AG09309 (cell line): ENCODE data around the gene NPHP1.
A peak's percentile ranks its signal among the peaks of the same experiment; 100 is the strongest.
"Not testable (repeated sequence)": the region's sequence is repeated elsewhere in the genome, so short reads cannot be mapped to it uniquely, and the experiment has no call there.

ENCODE experiments used
- DNase-seq: peaks from one replicate; pipeline ENCODE4 v3.0.0-alpha.2; 2010; ENCODE audit warnings: low read depth
- H3K4me3 ChIP-seq: 2 replicates; pipeline ENCODE4 v1.5.1; 2011; ENCODE audit warnings: mild to moderate bottlenecking, low read depth, low read length, moderate library complexity; ENCODE audit not compliant: control insufficient read depth
- TF ChIP-seq, protein P1 (sequence below): IDR thresholded peaks from 2 replicates; pipeline ENCODE4 v1.5.1; 2011; ENCODE audit warnings: mild to moderate bottlenecking, low read depth, low read length, inconsistent platforms; ENCODE audit not compliant: insufficient read depth, control insufficient read depth; ENCODE audit errors: missing control alignments

Gene NPHP1

GRCh38 chr2:110101280-110101844 lies 103.5 kb downstream of the NPHP1 start:
- no peak overlapping the region for H3K4me3 ChIP-seq
- TF ChIP-seq, protein P1, sequence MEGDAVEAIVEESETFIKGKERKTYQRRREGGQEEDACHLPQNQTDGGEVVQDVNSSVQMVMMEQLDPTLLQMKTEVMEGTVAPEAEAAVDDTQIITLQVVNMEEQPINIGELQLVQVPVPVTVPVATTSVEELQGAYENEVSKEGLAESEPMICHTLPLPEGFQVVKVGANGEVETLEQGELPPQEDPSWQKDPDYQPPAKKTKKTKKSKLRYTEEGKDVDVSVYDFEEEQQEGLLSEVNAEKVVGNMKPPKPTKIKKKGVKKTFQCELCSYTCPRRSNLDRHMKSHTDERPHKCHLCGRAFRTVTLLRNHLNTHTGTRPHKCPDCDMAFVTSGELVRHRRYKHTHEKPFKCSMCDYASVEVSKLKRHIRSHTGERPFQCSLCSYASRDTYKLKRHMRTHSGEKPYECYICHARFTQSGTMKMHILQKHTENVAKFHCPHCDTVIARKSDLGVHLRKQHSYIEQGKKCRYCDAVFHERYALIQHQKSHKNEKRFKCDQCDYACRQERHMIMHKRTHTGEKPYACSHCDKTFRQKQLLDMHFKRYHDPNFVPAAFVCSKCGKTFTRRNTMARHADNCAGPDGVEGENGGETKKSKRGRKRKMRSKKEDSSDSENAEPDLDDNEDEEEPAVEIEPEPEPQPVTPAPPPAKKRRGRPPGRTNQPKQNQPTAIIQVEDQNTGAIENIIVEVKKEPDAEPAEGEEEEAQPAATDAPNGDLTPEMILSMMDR, result no peak
- DNase-seq, result peak; percentile 100

DNA sequence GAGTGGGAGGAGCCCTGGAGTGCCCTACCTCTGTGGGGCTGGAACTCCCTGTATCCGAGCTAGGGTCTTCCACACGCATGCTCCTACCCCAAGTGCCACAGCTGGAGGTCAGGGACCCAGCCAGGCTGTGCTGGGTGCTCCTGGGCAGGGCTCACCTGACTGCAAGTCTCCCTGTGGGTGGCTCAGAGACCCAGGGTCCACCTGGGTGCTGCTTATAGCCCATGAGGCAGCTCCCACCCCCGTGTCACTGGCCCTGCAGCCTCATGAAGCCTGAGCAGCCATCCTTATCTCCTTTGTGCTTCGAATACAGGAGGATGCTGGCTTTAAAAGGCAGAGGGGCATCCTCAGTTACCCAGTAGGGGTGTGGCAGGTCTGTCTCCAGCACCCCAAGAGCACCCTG lies 103.9 kb downstream of the NPHP1 start:
- DNase-seq, H3K4me3 ChIP-seq: not testable (repeated sequence)

DNA sequence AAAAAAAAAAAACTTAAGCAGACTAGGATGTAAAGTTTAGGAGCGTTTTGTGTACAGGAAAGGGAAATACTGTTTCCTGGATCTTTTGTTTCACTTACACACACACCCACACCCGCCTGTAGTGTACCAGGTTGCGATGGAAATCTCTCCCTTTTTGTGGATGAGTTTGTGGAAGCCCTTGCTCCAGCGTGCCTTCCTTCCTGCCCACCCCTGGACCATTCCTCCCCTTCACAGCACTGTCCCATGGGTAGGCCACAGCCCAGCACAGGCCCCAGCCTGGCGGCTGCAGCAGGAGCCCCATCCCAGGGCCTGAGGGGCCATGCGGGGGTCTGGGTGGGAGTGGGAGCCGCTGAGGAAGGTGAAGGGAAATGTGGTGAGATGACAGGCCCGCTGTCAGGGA lies 104.3 kb downstream of the NPHP1 start:
- DNase-seq, result no peak
- H3K4me3 ChIP-seq, result no peak overlapping the region
- TF ChIP-seq, protein P1, result no peak

GRCh38 chr2:110099471-110100225 lies 105.2 kb downstream of the NPHP1 start:
- DNase-seq, result no peak
- TF ChIP-seq, protein P1, result no peak
- H3K4me3 ChIP-seq, result no peak overlapping the region

GRCh38 chr2:110099038-110099425 lies 105.8 kb downstream of the NPHP1 start:
- no peak overlapping the region for H3K4me3 ChIP-seq
- DNase-seq, result no peak
- TF ChIP-seq, protein P1, result no peak

- TF ChIP-seq, protein P1, result no peak
- DNase-seq, result no peak
- no peak overlapping the region for H3K4me3 ChIP-seq
These were observed 107.2 kb downstream of the NPHP1 start for GRCh38 chr2:110097506-110098220.

- TF ChIP-seq, protein P1, result no peak
- no peak for DNase-seq
- H3K4me3 ChIP-seq, result no peak overlapping the region
These were observed 108.7 kb downstream of the NPHP1 start for GRCh38 chr2:110095994-110096633.

- not testable (repeated sequence) for DNase-seq, H3K4me3 ChIP-seq
These were observed 109.8 kb downstream of the NPHP1 start for GRCh38 chr2:110094884-110095534.

GRCh38 chr2:110093924-110094323 lies 110.9 kb downstream of the NPHP1 start:
- not testable (repeated sequence) for DNase-seq, H3K4me3 ChIP-seq

DNA sequence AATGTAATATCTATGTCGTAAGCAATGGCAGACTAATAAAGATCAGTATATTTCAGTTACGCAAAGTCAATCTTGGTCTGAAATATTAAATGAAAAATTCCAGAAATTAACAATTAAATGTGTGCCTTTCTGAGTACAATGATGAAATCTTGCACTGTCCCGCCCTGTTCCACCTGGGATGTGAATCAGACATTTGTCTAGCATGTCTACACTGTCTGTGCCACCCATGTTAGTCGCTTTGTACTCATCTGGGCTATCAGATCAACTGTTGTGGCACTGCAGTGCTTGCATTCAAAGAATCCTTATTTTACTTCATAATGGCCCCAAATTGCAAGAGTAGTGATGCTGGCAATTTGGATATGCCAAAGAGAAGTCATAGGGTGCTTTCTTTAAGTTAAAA lies 114.6 kb downstream of the NPHP1 start:
- not testable (repeated sequence) for H3K4me3 ChIP-seq, DNase-seq
